HG02938 (cell line): Measurements from ENCODE around the gene FGD5.

Experiments used
- ATAC-seq: cut with Tn5 transposase; IDR thresholded peaks from one replicate; pipeline ENCODE4 v1.9.1; 2021; ENCODE audit warnings: mild to moderate bottlenecking, moderate library complexity; ENCODE audit not compliant: unreplicated experiment

FGD5 gene

GRCh38 chr3:14818804-14819500 is at the start of gene FGD5:
Gene FGD5 (plus strand): TSS chr3:14818962. CDS start chr3:14819072, 110 bp downstream.
- no peak for ATAC-seq

- no peak for ATAC-seq
These were observed 49.0 kb upstream of the FGD5 start for GRCh38 chr3:14769544-14770325.

GRCh38 chr3:14770591-14770990 is 48.2 kb upstream of the FGD5 start:
- ATAC-seq = no peak

- no peak for ATAC-seq
These were observed 46.9 kb upstream of the FGD5 start for GRCh38 chr3:14771593-14772497.

- no peak for ATAC-seq
These were observed 46.1 kb upstream of the FGD5 start for GRCh38 chr3:14772533-14773138.

GRCh38 chr3:14773281-14773680 is 45.5 kb upstream of the FGD5 start:
- no peak for ATAC-seq

- ATAC-seq = no peak
These were observed 45.1 kb upstream of the FGD5 start for GRCh38 chr3:14773691-14774128.

- no peak for ATAC-seq
These were observed 44.3 kb upstream of the FGD5 start for GRCh38 chr3:14774431-14774830.

- no peak for ATAC-seq
These were observed 43.8 kb upstream of the FGD5 start for GRCh38 chr3:14775011-14775410.

- ATAC-seq = no peak
These were observed 43.2 kb upstream of the FGD5 start for GRCh38 chr3:14775563-14775962.

GRCh38 chr3:14779069-14779685 is 39.6 kb upstream of the FGD5 start:
- ATAC-seq = no peak

GRCh38 chr3:14780927-14781507 is 37.7 kb upstream of the FGD5 start:
- no peak for ATAC-seq

GRCh38 chr3:14783480-14784086 is 35.2 kb upstream of the FGD5 start:
- no peak for ATAC-seq

- no peak for ATAC-seq
These were observed 34.6 kb upstream of the FGD5 start for GRCh38 chr3:14784087-14784681.

- ATAC-seq = no peak
These were observed 33.3 kb upstream of the FGD5 start for GRCh38 chr3:14785207-14786155.

- ATAC-seq = no peak
These were observed 32.4 kb upstream of the FGD5 start for GRCh38 chr3:14786369-14786768.

- ATAC-seq = no peak
These were observed 31.1 kb upstream of the FGD5 start for GRCh38 chr3:14787630-14788029.

GRCh38 chr3:14788644-14789043 is 30.1 kb upstream of the FGD5 start:
- no peak for ATAC-seq
